AG10803 (cell line): ENCODE measurements around the gene SH3BP4.

Experiments
- DNase-seq: peaks from one replicate; pipeline ENCODE4 v3.0.0; 2010; ENCODE audit warnings: low read depth
- H3K4me3 ChIP-seq: 2 replicates; pipeline ENCODE4 v1.5.1; 2011; ENCODE audit warnings: mild to moderate bottlenecking, low read length, control low read depth
- CTCF ChIP-seq: conservative IDR thresholded peaks from 2 replicates; pipeline ENCODE4 v1.5.1; 2011; ENCODE audit warnings: mild to moderate bottlenecking, low read length, control low read depth, inconsistent platforms

The SH3BP4 gene

GRCh38 chr2:235004329-235004903 is 52.6 kb downstream of the SH3BP4 start:
- TF ChIP-seq CTCF = no peak
- no peak overlapping the region for H3K4me3 ChIP-seq
- no peak for DNase-seq

DNA sequence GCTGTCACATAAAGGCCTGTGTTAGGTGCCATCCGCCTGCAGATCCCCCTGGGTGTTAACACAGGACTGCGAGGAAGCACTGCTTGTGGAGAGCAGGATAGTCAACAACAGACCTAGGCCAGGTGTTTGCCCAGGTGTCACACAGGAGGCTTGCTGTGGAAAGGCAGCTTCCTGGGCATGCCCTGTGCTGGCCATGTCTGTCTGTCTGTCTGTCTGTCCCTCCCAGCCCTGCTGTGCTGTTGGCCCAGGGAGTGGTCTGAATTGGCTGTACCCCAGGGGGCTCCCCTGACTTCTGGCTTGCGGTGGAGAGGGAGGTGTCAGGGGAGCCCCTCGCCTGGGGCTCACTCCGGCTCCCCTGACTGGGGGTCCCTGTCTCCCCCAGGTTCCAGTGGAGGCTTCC is 53.2 kb downstream of the SH3BP4 start:
- no peak for TF ChIP-seq CTCF
- H3K4me3 ChIP-seq = no peak overlapping the region
- DNase-seq = no peak

- no peak overlapping the region for H3K4me3 ChIP-seq
- TF ChIP-seq CTCF = no peak
- DNase-seq = no peak
Observed at GRCh38 chr2:235005603-235006259, 53.9 kb downstream of the SH3BP4 start.

GRCh38 chr2:235006461-235006860 is 54.6 kb downstream of the SH3BP4 start:
- no peak overlapping the region for H3K4me3 ChIP-seq
- DNase-seq = no peak
- no peak for TF ChIP-seq CTCF

GRCh38 chr2:235006986-235007385 is 55.2 kb downstream of the SH3BP4 start:
- DNase-seq = no peak
- TF ChIP-seq CTCF = no peak
- no peak overlapping the region for H3K4me3 ChIP-seq

DNA sequence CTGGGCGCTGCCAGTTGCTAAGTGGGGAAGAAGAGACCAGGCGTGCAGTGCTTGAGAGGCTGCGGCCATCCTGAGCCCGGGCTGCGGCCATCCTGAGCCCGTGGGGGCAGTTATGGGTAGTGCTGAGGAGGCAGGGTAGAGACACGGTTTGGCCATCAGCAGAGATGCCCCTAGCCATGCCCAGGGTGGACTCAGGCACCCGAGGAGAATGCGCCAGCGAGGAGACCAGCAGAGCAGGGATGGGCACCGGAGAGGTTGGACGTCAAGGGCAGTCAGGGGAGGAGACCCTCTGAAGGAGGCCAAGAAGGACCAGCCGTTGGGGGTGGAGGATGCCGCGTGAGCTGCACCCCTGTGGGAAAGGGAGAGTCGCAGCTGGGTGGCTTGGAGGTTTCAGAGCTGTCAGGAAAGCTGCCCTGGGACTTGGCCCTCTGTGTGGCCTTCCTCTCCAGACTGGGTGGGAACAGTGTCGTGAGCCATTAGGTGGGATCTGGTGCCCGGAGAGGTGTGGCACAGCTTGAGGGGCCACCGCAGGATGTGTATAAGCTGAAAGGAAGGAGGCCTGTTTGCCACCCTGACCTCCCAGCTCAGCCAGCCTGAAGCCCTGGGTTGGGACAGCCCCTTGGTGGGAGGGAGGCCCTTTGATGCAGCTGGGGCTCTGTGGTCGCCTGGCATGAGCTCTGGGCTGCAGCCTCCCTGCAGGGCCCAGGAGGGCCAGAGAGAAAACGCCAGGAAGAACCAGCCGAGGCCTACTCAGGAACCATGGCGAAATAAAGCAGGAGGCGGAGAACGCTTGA is 56.0 kb downstream of the SH3BP4 start:
- H3K4me3 ChIP-seq = no peak overlapping the region
- DNase-seq = no peak
- TF ChIP-seq CTCF = no peak
